NB4 (cell line): ENCODE data around the gene WDR86.

ENCODE experiments used
- DNase-seq: peaks from one replicate; pipeline ENCODE4 v3.0.0; 2010; ENCODE audit warnings: low read depth
- H3K4me3 ChIP-seq: one replicate; pipeline ENCODE4 v1.5.1; 2011; ENCODE audit warnings: mild to moderate bottlenecking, low read depth, low read length, moderate library complexity
- CTCF ChIP-seq: IDR thresholded peaks from one replicate; pipeline ENCODE4 v1.5.1; 2012; ENCODE audit warnings: low read depth, low read length
- MYC ChIP-seq: IDR thresholded peaks from 2 replicates; pipeline ENCODE4 v1.6.1; 2011; ENCODE audit warnings: low read depth, low read length
- POLR2A ChIP-seq: IDR thresholded peaks from 2 replicates; pipeline ENCODE4 v1.6.1; 2011; ENCODE audit warnings: mild to moderate bottlenecking; ENCODE audit not compliant: insufficient read length; ENCODE audit errors: extremely low read depth
- TF ChIP-seq, protein P1 (sequence below): IDR thresholded peaks from 2 replicates; pipeline ENCODE4 v1.6.1; 2011; ENCODE audit warnings: low read depth, low read length

The WDR86 gene

DNA sequence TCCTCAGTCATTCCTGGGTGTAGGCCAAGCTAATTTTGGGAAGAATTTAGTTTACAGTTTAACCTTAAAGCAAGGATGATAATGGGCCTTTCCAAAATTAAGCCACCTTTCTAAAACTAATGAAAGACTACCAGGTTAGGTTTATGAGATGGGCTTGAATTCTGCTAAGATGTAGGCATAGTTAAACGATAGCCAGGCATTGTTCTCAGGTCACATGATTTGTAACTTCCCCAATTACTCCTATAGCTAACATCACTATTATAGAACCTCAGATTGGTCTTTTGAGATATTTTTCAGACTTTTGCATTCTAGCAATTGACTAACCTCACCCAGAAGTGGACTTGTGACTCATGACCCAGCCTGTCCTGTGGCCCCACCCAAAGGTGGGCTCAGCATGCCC is 75.2 kb downstream of the WDR86 start:
- H3K4me3 ChIP-seq, result no peak overlapping the region
- DNase-seq, result no peak
- no peak for TF ChIP-seq MYC
- TF ChIP-seq, protein P1, sequence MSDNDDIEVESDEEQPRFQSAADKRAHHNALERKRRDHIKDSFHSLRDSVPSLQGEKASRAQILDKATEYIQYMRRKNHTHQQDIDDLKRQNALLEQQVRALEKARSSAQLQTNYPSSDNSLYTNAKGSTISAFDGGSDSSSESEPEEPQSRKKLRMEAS, result no peak
- no peak for TF ChIP-seq CTCF
- TF ChIP-seq POLR2A, result no peak
